Esophagus squamous epithelium (tissue), 4 donors: ENCODE measurements around the gene RPA3.

ENCODE experiments used
- POLR2A ChIP-seq, 4 donors: fragments of 450-650 bp; IDR thresholded peaks; one replicate each; pipeline ENCODE4 v1.6.1; 2017; ENCODE audit warnings: antibody characterized with exemption in 4 of 4, mild to moderate bottlenecking in 4 of 4, moderate library complexity in 3 of 4
- TF ChIP-seq, protein P1 (sequence below), 6 experiments: fragments of 450-650 bp in 4 of 6; fragments of 200-600 bp in 2 of 6; sonication (generic) in 2 of 6; IDR thresholded peaks; one replicate each; pipeline ENCODE4 v1.5.1; 2016 to 2019; ENCODE audit warnings: antibody characterized with exemption in 6 of 6, mild to moderate bottlenecking in 4 of 6, moderate library complexity in 4 of 6

DNA sequence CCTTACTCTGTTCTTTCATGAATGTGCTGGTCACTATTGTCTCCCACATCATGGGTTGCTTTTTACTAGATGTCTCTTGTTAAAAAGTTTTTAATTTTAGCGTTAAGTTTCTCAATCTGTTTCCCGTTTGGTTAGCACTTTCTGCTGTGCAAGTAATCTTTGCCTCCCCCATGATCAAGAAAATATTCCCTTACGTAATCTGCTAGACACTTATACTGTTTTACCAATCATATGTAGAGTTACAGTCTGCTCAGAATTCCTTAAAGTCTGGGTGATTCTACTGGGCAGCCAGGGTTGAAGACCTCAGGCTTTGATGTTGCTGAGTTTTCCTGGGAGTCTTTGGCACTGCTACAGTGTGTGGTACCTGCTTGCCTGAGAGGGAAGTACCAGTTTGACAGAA lies 38.2 kb upstream of the RPA3 start:
- TF ChIP-seq, protein P1, sequence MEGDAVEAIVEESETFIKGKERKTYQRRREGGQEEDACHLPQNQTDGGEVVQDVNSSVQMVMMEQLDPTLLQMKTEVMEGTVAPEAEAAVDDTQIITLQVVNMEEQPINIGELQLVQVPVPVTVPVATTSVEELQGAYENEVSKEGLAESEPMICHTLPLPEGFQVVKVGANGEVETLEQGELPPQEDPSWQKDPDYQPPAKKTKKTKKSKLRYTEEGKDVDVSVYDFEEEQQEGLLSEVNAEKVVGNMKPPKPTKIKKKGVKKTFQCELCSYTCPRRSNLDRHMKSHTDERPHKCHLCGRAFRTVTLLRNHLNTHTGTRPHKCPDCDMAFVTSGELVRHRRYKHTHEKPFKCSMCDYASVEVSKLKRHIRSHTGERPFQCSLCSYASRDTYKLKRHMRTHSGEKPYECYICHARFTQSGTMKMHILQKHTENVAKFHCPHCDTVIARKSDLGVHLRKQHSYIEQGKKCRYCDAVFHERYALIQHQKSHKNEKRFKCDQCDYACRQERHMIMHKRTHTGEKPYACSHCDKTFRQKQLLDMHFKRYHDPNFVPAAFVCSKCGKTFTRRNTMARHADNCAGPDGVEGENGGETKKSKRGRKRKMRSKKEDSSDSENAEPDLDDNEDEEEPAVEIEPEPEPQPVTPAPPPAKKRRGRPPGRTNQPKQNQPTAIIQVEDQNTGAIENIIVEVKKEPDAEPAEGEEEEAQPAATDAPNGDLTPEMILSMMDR (IDR thresholded peaks at IDR 0.05): no peak
- no peak for TF ChIP-seq POLR2A (IDR thresholded peaks at IDR 0.05)
